DMS 273 (cell line): Measurements from ENCODE around the gene ALDH2.
A peak's percentile ranks its signal among the peaks of the same experiment; 100 is the strongest.
"Not testable (repeated sequence)": the region's sequence is repeated elsewhere in the genome, so short reads cannot be mapped to it uniquely, and the experiment has no call there.

ENCODE experiments used
- DNase-seq: peaks from one replicate; lab custom pipeline; 2025; ENCODE audit not compliant: unreplicated experiment; lab: John Stamatoyannopoulos, UW

The ALDH2 gene

DNA sequence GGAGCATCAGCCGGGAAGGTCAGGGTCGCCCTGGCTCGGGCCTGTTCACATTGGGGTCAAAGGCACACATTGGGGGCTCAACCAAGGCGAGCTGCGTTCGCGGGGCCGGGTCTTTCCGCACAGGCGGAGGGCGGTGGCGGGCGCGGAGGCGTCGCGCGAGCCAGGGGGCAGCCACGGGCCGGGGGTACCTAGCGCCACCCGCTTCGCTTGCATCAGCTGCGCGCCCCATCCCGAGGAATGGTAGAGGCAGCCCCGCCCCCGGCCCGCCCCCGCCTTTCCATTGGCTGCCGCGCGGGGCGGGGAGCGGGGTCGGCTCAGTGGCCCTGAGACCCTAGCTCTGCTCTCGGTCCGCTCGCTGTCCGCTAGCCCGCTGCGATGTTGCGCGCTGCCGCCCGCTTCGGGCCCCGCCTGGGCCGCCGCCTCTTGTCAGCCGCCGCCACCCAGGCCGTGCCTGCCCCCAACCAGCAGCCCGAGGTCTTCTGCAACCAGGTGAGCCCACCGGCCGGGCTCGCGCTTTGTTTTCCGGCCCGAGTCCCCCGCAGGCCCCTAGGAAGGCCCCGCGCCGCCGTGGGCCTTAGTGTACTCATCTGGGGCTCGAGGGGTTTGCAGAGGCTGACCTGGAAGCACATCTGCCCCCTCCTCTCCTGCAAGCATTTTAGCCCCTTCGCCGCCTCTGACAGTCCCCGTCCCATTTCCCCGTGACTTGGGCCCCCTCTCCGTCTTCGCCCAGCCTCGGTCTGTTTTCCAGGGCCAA lies at the start of gene ALDH2:
Gene ALDH2 (plus strand): TSS at position 326 of the 754 bp plus-strand sequence. CDS start 50 bp downstream, at position 376.
- peak; percentile 69 for DNase-seq

DNA sequence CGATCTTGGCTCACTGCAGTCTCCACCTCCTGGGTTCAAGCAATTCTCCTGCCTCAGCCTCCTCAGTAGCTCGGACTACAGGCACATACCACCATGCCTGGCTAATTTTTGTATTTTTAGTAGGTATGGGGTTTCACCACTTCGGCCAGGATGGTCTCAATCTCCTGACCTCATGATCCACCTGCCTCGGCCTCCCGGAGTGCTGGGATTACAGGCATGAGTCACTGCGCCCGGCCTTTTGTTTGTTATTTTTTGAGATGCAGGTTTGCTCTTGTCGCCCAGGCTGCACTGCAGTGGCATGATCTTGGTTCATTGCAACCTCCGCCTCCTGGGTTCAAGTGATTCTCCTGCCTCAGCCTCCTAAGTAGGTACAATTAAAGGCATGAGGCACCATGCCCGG lies 47.4 kb upstream of the ALDH2 start:
- not testable (repeated sequence) for DNase-seq

- no peak for DNase-seq
Measured at GRCh38 chr12:111720457-111720856, 46.3 kb upstream of the ALDH2 start.

GRCh38 chr12:111723646-111724360 lies 42.9 kb upstream of the ALDH2 start:
- DNase-seq: not testable (repeated sequence)

DNA sequence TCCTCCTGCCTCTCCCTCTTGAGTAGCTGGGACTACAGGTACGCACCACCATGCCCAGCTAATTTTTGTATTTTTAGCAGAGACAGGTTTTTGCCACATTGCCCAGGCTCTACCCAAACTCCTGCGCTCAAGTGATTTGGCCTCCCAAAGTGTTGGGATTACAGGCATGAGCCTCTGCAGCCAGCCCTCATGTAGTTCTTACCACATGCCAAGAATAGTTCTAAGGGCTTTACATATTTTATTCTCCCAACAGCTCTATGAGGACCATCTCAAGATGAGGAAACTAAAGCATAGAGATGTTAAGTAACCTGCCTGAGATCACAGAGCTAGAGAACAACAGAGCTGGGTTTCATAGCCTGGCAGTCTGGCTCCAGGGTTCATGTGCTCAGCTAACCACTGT lies 37.9 kb upstream of the ALDH2 start:
- DNase-seq: no peak

GRCh38 chr12:111730420-111730819 lies 36.3 kb upstream of the ALDH2 start:
- no peak for DNase-seq

DNA sequence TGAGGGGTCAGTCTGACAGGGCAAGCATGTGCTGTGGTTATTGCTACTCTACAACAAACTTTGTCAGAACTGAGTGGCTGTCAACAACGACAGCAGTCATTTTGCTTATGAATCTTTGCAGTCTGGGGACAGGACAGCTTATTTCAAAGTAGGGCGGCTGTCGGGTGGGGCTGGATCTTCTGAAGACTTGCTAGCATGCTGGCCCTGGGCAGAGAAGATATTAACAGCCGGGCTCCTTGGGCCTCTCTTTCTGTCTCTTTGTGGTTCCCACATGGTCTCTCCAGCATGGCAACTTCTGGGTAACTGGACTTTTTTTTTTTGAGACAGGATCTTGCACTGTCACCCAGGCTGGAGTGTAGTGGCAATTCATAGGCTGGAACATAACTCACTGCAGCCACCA lies 33.9 kb upstream of the ALDH2 start:
- no peak for DNase-seq

DNA sequence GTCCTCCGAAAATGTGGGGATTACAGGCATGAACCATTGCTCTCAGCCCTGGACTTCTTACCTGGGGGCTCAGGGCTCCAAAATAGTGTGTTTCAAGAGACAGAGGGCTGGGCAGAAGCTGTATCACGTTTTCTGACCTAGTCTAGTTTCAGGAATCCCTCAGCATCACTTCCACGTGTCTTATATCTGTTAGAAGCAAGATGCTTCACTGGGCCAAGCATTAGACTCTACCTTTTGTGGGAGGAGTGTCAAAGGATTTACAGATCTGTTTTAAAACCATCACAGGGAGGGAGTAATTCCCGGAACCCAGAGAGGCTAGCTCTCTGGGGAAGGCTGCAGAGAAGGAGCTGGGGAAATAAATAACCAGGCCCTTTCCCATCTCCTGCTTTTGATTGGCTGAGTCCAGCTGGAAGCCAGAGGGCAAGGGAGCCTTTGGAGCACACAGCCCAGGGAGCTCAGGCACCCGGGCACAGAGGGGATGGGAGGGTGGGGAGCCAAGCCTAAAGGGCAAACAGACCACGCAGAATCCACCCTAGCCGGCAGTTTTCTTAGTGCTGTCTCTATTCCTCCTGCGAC lies 33.3 kb upstream of the ALDH2 start:
- DNase-seq: no peak

DNA sequence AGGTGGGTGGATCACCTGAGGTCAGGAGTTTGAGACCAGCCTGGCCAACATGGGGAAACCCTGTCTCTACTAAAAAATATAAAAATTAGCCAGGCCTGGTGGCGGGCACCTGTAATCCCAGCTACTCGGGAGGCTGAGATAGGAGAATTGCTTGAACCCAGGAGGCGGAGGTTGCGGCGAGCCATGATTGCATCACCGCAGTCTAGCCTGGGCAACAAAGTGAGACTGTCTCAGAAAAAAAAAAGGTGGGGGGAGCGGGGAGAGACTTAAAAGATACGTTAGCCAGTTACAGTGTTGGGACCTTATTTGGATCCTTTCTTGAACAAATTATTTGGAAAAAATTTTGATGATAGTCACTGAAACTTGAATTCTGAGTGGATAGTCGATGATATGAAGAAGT lies 27.2 kb upstream of the ALDH2 start:
- not testable (repeated sequence) for DNase-seq

GRCh38 chr12:111741235-111741812 lies 25.4 kb upstream of the ALDH2 start:
- no peak for DNase-seq

DNA sequence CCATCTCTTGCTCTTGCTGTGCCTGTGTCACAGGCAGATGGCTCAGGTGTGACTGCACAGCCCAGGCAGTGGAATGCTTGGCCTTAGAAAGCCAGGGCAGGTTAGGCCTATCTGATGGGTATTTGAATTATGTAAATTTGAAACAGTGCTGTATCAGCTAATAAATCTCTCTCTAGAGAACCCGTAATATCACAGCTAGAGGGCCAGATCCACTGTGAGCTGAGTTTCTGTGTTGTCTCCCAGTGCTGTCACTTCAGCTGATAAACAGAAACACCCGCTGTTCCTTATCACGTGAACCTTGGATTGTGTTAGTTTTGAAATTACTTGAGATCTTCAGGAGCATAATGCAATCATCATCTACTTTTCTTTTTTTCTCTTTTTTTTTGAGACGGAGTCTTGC lies 21.5 kb upstream of the ALDH2 start:
- DNase-seq: no peak

GRCh38 chr12:111747333-111747732 lies 19.4 kb upstream of the ALDH2 start:
- no peak for DNase-seq

DNA sequence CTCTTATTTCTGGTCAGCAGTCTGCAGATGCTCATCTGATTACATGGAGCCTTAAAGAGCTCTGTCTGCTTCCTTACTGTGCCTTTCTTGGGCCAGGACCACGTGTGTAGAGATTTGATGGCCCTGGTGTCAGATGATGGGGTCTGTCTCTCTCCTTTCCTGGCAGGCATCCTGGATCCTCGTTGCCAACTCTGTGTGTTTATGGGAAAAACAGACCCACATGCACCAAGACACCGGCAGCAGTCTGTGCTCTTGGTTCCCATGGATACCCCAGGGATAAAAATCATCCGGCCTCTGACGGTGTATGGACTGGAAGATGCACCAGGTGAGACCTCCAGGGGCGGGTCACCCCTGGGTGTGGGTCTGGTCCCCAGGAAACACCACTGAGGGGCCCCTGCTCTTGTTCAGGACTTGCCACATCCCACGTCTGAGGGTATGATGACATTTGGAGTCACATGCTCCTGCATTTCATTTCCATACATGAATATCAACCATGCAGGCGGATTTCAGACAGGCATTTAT lies 18.5 kb upstream of the ALDH2 start:
- no peak for DNase-seq

DNA sequence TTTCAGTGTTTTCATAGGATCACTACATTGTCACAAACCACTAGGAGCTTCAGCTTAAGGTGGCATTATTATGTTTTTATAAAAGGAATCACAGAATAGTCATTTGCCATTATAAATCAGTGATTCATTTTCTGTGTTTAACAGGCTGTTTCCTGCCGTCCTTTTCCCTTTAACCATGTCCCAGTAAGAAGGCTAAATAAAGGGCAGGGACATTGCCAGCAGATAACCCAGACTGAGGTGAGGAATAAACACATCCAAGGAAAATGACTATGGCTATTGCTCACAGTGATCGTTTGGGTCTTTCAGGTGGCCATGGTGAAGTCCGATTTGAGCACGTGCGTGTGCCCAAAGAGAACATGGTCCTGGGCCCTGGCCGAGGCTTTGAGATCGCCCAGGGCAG lies 17.9 kb upstream of the ALDH2 start:
- DNase-seq: no peak

DNA sequence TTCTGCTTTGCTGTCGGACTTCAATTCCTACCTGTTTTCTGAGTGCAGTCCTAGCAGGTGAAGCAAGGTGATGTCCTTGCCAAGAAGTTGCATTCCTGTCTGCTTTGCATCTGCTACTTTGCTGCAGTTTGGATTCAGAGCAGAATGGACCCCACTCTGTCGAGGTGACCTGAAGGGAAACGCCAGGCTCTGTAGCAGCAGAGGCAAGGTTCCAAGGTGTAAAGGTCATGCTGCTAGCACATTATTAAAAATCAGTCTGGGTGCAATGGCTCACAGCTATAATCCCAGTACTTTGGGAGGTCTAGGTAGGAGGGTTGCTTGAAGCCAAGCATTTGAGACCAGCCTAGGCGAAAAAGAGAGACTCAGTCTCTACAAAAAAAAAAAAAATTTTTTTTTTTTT lies 17.3 kb upstream of the ALDH2 start:
- no peak for DNase-seq

DNA sequence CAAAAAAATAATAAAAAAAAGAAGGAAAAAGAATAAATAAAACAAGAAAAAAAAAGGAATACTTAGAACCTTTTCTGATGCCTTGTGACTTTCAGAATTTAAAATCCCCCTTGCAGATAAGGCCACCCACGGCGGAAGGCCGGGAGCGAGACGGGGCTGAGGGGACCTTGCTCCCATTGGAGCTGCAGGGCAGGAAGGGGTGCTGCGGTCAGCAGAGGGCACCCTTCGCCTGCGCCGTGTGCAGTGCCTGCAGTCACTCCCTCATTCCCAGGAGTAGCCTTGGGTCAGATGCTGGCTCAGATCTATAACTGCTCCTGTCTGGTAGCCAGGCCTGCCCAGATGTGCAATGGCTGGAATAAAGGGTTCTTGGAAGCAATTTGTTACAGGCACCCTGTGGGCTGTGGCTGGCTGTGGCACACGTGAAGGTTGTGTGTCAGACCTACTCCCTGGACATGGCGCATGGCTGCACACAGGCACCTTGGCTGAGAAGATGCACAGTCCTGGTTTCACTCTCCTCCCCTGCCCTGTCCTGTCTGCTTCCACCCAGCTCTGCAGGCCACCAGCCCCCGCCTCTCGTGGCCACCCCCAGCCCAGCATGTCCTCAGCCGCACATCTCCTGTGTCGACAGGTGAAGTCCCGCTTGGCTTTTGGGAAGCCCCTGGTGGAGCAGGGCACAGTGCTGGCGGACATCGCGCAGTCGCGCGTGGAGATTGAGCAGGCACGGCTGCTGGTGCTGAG lies 13.4 kb upstream of the ALDH2 start:
- DNase-seq: peak; percentile 49

GRCh38 chr12:111754671-111755070 lies 12.1 kb upstream of the ALDH2 start:
- DNase-seq: no peak

DNA sequence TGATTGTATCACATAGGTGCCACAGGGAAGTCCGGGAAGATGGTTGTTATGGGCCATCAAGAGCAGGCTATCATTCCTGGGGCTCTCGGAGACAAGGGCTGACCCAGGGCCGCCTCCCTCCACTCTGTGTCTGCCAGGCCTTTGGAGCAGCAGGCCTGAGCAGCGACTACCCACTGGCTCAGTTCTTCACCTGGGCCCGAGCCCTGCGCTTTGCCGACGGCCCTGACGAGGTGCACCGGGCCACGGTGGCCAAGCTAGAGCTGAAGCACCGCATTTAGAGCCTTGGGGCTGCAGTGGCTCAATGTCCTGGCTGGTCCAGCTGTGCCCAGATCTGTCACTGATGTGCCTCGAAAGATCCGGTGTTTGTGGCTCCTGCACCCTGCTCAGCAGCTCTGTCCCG lies 10.5 kb upstream of the ALDH2 start:
- DNase-seq: no peak

GRCh38 chr12:111756681-111757080 lies 10.1 kb upstream of the ALDH2 start:
- DNase-seq: no peak

DNA sequence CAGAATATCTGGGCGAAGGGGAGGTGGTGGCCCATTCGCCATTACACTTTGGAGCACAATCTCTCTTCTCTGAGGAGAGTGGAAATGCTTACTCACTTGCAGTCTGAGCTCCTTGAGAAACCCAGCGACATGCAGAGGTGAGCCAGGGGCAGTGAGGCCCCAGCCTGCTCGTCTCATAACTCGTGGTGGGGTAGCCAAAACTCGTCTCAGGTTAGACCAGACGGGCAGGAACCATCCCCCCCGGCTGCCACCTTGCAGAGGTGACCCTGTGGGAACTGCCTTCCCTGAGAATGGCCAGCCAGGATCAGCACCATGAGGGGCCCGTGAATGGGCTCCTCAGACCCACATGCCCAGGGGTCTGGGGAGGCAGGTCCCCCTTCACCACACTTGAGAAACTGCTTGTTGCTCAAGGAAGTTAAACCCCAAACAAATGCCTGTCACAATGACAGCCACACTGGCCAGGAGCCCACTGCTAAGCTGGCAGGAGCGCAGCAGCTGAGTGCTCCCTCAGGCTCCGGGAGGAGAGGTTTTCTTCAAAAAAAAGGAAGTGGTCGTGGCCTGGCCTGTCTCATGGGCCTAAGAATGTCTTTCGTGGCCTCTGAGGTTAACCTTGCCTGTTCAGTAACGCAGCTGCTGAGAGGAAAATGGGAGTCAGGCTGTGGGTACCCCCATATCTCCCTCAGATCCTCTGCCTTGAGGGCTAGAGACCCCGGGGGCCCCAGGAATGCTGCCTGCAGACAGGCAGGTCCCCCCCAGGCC lies 9.2 kb upstream of the ALDH2 start:
- no peak for DNase-seq
